Measurements from ENCODE around the gene P3H1.

The P3H1 gene

GRCh38 chr1:42806171-42806570 lies 39.3 kb upstream of the P3H1 start:
- no peak for DNase-seq (ENCODE audit: low read depth)
- H3K4me3 ChIP-seq (ENCODE audit: low read depth, low read length): no peak overlapping the region

GRCh38 chr1:42801832-42802473 lies 35.1 kb upstream of the P3H1 start:
- DNase-seq (ENCODE audit: low read depth): no peak
- no peak for TF ChIP-seq MAX (IDR thresholded peaks at IDR 0.05; ENCODE audit: low read depth, low read length)
- no peak for TF ChIP-seq MYC (IDR thresholded peaks at IDR 0.05; ENCODE audit: low read depth, low read length)
- no peak for TF ChIP-seq POLR2A (IDR thresholded peaks at IDR 0.05; ENCODE audit: extremely low read depth, insufficient read length)
- no peak for TF ChIP-seq CTCF (IDR thresholded peaks at IDR 0.05; ENCODE audit: low read depth, low read length)
- H3K4me3 ChIP-seq (ENCODE audit: low read depth, low read length): no peak overlapping the region

More at GRCh38 chr1:42806171-42806570, 39.3 kb upstream of the P3H1 start:
- TF ChIP-seq POLR2A (IDR thresholded peaks at IDR 0.05; ENCODE audit: extremely low read depth, insufficient read length) (no peak), MYC (IDR thresholded peaks at IDR 0.05; ENCODE audit: low read depth, low read length) (no peak), CTCF (IDR thresholded peaks at IDR 0.05; ENCODE audit: low read depth, low read length) (no peak)

GRCh38 chr1:42797979-42798378 lies 31.2 kb upstream of the P3H1 start:
- no peak overlapping the region for H3K4me3 ChIP-seq (ENCODE audit: low read depth, low read length)
- no peak for TF ChIP-seq MAX (IDR thresholded peaks at IDR 0.05; ENCODE audit: low read depth, low read length)
- TF ChIP-seq CTCF (IDR thresholded peaks at IDR 0.05; ENCODE audit: low read depth, low read length): no peak
- no peak for TF ChIP-seq POLR2A (IDR thresholded peaks at IDR 0.05; ENCODE audit: extremely low read depth, insufficient read length)
- TF ChIP-seq MYC (IDR thresholded peaks at IDR 0.05; ENCODE audit: low read depth, low read length): no peak
- no peak for DNase-seq (ENCODE audit: low read depth)

GRCh38 chr1:42797414-42797813 lies 30.6 kb upstream of the P3H1 start:
- H3K4me3 ChIP-seq (ENCODE audit: low read depth, low read length): no peak overlapping the region
- DNase-seq (ENCODE audit: low read depth): no peak
- no peak for TF ChIP-seq POLR2A (IDR thresholded peaks at IDR 0.05; ENCODE audit: extremely low read depth, insufficient read length)
- TF ChIP-seq MAX (IDR thresholded peaks at IDR 0.05; ENCODE audit: low read depth, low read length): no peak
- no peak for TF ChIP-seq CTCF (IDR thresholded peaks at IDR 0.05; ENCODE audit: low read depth, low read length)
- TF ChIP-seq MYC (IDR thresholded peaks at IDR 0.05; ENCODE audit: low read depth, low read length): no peak

- TF ChIP-seq CTCF (IDR thresholded peaks at IDR 0.05; ENCODE audit: low read depth, low read length): no peak
- DNase-seq (ENCODE audit: low read depth): no peak
Measured at GRCh38 chr1:42793824-42794223, 27.0 kb upstream of the P3H1 start.

GRCh38 chr1:42788021-42788420 lies 21.2 kb upstream of the P3H1 start:
- DNase-seq (ENCODE audit: low read depth): no peak
- H3K4me3 ChIP-seq (ENCODE audit: low read depth, low read length): no peak overlapping the region
- TF ChIP-seq MAX (IDR thresholded peaks at IDR 0.05; ENCODE audit: low read depth, low read length): no peak
- no peak for TF ChIP-seq CTCF (IDR thresholded peaks at IDR 0.05; ENCODE audit: low read depth, low read length)
- TF ChIP-seq POLR2A (IDR thresholded peaks at IDR 0.05; ENCODE audit: extremely low read depth, insufficient read length): no peak
- no peak for TF ChIP-seq MYC (IDR thresholded peaks at IDR 0.05; ENCODE audit: low read depth, low read length)

More at GRCh38 chr1:42793824-42794223, 27.0 kb upstream of the P3H1 start:
- no peak overlapping the region for H3K4me3 ChIP-seq (ENCODE audit: low read depth, low read length)

Data from NB4 (cell line).